ENCODE results near the gene KMT2B. TPM values are rescaled to one million over a fixed set of nuclear protein-coding genes. Genes with fewer than 3 reads are reported as not detected.
A peak's percentile ranks its signal among the peaks of the same experiment; 100 is the strongest.
"Not testable (repeated sequence)": the region's sequence is repeated elsewhere in the genome, so short reads cannot be mapped to it uniquely, and the experiment has no call there.

KMT2B gene
- total RNA-seq, 2 experiments from 2014 or later = 62.0 to 65.8 TPM

DNA sequence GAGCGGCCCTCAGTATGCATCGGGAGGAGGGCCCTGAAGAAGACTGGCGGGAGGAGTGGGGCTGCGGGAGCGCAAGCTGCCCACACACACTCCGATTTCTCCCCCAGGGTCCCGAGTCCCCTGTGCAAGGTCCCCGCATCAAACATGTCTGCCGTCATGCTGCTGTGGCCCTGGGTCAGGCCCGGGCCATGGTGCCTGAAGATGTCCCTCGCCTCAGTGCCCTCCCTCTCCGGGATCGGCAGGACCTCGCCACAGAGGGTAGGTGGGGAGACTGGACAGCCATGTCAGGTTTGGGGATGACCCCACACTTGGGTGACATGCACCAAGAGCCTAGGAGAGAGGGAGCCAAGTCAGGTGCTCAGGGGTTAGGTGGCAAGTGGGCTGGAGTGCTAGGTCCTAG, 4.7 kb downstream of the KMT2B start:
- Mint-ChIP-seq H3K4me3 (no peak overlapping the region), H3K9me3 (no peaks in the 10 kb centered on the region), H3K36me3 (ENCODE audit: low read depth) (peaks cover 50% of the 10 kb centered on the region), H3K4me1 (ENCODE audit: low read depth) (peaks cover 18% of the 10 kb centered on the region), H3K27ac (no peak overlapping the region), H3K27me3 (ENCODE audit: low read depth) (no peaks in the 10 kb centered on the region)
- CTCF ChIA-PET = interaction anchor here (1.7 kb wide), 1 partner anchor 28 kb away, joined by 7 read pairs; no protein-coding TSS in a partner anchor
- DNase-seq = no peak
- intact Hi-C loops (cut with micrococcal nuclease) = no loop called here

DNA sequence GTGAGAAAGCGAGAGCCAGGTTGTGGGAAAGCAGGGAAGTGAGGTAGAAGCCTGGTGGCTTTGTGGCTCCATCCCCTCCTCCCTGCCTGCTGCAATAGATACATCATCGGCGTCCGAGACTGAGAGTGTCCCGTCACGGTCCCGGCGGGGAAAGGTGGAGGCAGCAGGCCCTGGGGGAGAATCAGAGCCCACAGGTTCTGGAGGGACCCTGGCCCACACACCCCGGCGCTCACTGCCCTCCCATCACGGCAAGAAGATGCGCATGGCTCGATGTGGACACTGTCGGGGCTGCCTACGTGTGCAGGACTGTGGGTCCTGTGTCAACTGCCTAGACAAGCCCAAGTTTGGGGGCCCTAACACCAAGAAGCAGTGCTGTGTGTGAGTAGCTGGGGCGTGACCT, 5.1 kb downstream of the KMT2B start:
- Mint-ChIP-seq H3K4me3 (no peak overlapping the region), H3K9me3 (no peaks in the 10 kb centered on the region), H3K27me3 (ENCODE audit: low read depth) (no peaks in the 10 kb centered on the region), H3K36me3 (ENCODE audit: low read depth) (peaks cover 51% of the 10 kb centered on the region), H3K27ac (no peak overlapping the region), H3K4me1 (ENCODE audit: low read depth) (peaks cover 18% of the 10 kb centered on the region)
- no peak for DNase-seq
- intact Hi-C loops (cut with micrococcal nuclease) = no loop called here
- CTCF ChIA-PET = interaction anchor here (1.7 kb wide), 1 partner anchor 28 kb away, joined by 7 read pairs; no protein-coding TSS in a partner anchor

DNA sequence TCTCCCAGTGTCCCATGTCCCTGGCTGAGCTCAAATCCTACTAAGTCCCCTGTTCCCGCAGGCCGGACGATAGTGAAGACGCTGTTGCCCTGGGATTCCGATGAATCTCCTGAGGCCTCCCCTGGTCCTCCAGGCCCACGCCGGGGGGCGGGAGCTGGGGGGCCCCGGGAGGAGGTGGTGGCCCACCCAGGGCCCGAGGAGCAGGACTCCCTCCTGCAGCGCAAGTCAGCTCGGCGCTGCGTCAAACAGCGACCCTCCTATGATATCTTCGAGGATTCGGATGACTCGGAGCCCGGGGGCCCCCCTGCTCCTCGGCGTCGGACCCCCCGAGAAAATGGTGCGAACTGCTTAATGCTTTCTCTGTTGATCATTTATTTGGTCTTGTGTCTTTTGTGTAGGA, 5.9 kb downstream of the KMT2B start:
- DNase-seq = no peak
- Mint-ChIP-seq H3K27me3 (ENCODE audit: low read depth) (no peaks in the 10 kb centered on the region), H3K4me3 (no peak overlapping the region), H3K9me3 (no peaks in the 10 kb centered on the region), H3K27ac (no peak overlapping the region), H3K36me3 (ENCODE audit: low read depth) (peaks cover 58% of the 10 kb centered on the region), H3K4me1 (ENCODE audit: low read depth) (peaks cover 18% of the 10 kb centered on the region)
- intact Hi-C loops (cut with micrococcal nuclease) = no loop called here
- CTCF ChIA-PET = interaction anchor here (1.7 kb wide), 1 partner anchor 29 kb away, joined by 7 read pairs; no protein-coding TSS in a partner anchor

DNA sequence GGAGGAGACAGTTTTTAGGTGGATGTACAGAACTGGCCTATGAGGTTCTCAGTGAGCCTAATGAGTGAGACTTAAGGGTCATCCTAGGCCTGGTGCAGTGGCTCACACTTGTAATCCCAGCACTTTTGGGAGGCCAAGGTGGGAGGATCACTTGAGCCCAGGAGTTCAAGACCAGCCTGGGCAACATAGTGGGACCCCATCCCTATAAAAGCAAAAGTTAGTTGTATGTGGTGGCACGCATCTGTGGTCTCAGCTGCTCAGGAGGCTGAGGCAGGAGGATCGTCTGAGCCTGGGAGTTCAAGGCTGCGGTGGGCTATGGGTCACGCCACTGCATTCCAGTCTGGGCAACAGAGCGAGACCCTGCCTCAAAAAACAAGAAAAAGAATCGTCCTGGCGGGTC, 6.3 kb downstream of the KMT2B start:
- H3K27me3 Mint-ChIP-seq (ENCODE audit: low read depth); H3K9me3 Mint-ChIP-seq; CTCF ChIA-PET; DNase-seq; H3K27ac Mint-ChIP-seq; intact Hi-C loops (cut with micrococcal nuclease); H3K4me3 Mint-ChIP-seq: not testable (repeated sequence)
- Mint-ChIP-seq H3K4me1 (ENCODE audit: low read depth) (peaks cover 15% of the 10 kb centered on the region), H3K36me3 (ENCODE audit: low read depth) (peaks cover 57% of the 10 kb centered on the region)

DNA sequence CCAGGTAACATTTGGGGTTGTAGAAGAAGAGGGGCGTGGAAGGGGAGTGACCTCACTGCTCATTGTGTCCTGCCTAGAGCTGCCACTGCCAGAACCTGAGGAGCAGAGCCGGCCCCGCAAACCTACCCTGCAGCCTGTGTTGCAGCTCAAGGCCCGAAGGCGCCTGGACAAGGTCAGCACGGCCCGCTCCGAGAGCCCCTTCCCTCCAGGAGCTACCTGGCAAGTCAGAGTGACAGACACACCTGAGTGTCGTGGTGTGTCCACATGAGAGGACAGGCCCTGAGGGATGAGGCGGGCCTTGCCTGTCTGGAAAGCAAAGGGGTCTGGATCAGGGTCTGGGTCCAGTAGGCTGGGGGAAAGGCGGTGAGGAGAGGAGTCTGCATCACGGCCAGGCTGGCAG, 6.8 kb downstream of the KMT2B start:
- Mint-ChIP-seq H3K4me1 (ENCODE audit: low read depth) (peaks cover 10% of the 10 kb centered on the region), H3K27me3 (ENCODE audit: low read depth) (no peaks in the 10 kb centered on the region), H3K36me3 (ENCODE audit: low read depth) (peaks cover 57% of the 10 kb centered on the region), H3K27ac (no peak overlapping the region), H3K4me3 (no peak overlapping the region), H3K9me3 (no peaks in the 10 kb centered on the region)
- intact Hi-C loops (cut with micrococcal nuclease) = no loop called here
- CTCF ChIA-PET = no interaction called here
- no peak for DNase-seq

DNA sequence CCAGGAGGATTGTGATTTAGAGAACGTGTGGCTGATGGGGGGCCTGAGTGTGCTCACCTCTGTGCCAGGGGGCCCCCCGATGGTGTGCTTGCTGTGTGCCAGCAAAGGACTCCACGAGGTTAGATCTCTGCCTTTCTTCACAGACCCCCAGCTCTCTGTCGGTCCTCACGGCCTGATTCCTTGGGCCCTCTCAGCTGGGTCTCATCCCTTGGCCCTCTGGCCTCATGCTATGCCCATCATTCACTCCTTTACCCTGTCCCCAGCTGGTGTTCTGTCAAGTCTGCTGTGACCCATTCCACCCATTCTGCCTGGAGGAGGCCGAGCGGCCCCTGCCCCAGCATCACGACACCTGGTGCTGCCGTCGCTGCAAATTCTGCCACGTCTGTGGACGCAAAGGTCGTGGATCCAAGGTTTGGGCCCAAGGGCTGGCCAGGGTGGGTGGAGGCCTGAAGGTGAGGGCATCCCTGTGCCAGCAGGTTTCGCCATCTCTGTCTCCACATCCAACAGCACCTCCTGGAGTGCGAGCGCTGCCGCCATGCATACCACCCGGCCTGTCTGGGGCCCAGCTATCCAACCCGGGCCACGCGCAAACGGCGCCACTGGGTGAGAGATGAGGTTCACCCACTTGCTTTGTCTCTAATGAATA, 7.5 kb downstream of the KMT2B start:
- Mint-ChIP-seq H3K27ac (no peak overlapping the region), H3K9me3 (no peaks in the 10 kb centered on the region), H3K27me3 (ENCODE audit: low read depth) (no peaks in the 10 kb centered on the region), H3K36me3 (ENCODE audit: low read depth) (peaks cover 62% of the 10 kb centered on the region), H3K4me1 (ENCODE audit: low read depth) (peaks cover 6% of the 10 kb centered on the region), H3K4me3 (no peak overlapping the region)
- intact Hi-C loops (cut with micrococcal nuclease) = no loop called here
- DNase-seq = no peak
- CTCF ChIA-PET = no interaction called here

DNA sequence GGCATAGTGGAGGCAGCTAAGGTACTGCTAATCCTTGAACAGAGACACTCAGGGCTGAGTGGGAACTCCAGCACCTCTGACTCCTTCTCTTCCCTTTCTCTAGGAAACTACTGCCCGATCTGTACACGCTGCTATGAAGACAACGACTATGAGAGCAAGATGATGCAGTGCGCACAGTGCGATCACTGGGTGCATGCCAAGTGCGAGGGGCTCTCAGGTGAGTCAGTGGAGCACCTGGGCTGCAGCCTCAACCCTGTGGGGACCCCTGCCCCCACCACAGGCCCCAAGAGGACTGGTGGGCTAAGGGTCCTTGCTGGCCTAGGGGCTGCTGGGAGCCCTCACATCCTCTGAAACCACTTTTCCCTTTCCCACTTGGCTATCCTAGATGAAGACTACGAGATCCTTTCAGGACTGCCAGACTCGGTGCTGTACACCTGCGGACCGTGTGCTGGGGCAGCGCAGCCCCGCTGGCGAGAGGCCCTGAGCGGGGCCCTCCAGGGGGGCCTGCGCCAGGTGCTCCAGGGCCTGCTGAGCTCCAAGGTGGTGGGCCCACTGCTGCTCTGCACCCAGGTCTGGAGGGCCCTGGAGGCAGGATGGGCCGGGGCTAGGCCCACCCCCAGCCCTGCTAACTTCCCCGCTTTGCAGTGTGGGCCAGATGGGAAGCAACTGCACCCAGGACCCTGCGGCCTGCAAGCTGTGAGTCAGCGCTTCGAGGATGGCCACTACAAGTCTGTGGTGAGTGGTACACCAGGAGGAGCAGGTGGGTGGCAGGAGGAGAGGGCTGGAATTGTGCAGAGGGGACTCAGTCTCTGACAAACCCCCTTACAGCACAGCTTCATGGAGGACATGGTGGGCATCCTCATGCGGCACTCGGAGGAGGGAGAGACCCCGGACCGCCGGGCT, 9.5 kb downstream of the KMT2B start:
- CTCF ChIA-PET = interaction anchor here (0.7 kb wide), 1 partner anchor 566 kb away, joined by 3 read pairs; no protein-coding TSS in a partner anchor
- peaks cover 57% of the 10 kb centered on the region for H3K36me3 Mint-ChIP-seq (ENCODE audit: low read depth)
- no peaks in the 10 kb centered on the region for H3K27me3 Mint-ChIP-seq (ENCODE audit: low read depth)
- no peak overlapping the region for H3K4me3 Mint-ChIP-seq
- DNase-seq = no peak
- no peak overlapping the region for H3K27ac Mint-ChIP-seq
- no peaks in the 10 kb centered on the region for H3K4me1 Mint-ChIP-seq (ENCODE audit: low read depth)
- intact Hi-C loops (cut with micrococcal nuclease) = no loop called here
- no peaks in the 10 kb centered on the region for H3K9me3 Mint-ChIP-seq

DNA sequence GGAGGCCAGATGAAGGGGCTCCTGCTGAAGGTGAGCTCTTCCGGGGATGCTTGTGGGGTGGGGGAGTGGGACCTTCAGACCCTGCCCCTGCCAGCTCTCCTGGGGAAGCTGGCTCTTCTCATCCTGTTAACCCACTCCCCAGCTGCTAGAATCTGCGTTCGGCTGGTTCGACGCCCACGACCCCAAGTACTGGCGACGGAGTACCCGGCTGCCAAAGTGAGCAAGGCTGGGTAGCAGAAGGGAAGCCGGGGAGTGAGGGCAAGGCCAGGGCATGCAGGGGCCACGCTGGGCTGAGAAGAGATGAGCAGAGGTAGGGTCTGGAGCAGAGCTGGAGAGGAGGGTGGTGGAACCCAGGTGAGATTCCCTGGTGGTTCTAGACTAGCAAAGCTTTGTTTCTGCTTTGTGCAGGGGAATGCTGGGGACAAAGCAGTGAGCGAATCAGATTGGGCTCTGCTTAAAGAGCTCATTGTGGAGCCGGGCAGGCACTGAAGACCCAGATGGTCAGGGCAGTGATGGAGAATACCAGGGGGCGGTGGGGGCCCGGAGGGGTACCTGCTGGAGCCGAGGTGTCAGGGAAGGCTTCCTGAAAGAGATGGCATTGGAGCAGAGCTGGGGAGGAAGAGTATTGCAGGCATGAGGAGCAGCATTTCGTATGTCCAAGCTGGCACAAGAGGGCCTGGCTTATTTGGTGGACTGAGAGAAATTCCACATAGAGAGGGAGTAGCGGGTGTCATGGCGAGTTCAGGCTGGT, 10.3 kb downstream of the KMT2B start:
- CTCF ChIA-PET = no interaction called here
- H3K36me3 Mint-ChIP-seq (ENCODE audit: low read depth) = peaks cover 56% of the 10 kb centered on the region

DNA sequence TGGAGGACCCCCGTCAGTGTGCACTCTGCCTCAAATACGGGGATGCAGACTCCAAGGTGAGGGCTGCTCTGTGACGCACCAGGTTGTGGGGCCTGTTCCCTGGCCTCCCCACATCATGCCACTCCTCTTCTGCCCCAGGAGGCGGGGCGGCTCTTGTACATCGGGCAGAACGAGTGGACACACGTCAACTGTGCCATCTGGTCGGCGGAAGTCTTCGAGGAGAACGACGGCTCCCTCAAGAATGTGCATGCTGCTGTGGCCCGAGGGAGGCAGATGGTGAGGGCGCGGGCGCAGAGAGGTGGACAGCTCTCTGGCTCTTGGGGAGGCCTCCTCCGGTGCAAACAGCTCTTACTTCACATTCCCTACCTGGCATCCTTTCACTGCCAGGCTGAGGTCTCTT, 11.2 kb downstream of the KMT2B start:
- no peak overlapping the region for H3K27ac Mint-ChIP-seq
- no peak overlapping the region for H3K4me3 Mint-ChIP-seq
- no peaks in the 10 kb centered on the region for H3K4me1 Mint-ChIP-seq (ENCODE audit: low read depth)
- intact Hi-C loops (cut with micrococcal nuclease) = no loop called here
- no peak for DNase-seq
- no peaks in the 10 kb centered on the region for H3K27me3 Mint-ChIP-seq (ENCODE audit: low read depth)
- CTCF ChIA-PET = interaction anchor here (1.5 kb wide), 1 partner anchor 11 kb away, joined by 3 read pairs; no protein-coding TSS in a partner anchor
- peaks cover 54% of the 10 kb centered on the region for H3K36me3 Mint-ChIP-seq (ENCODE audit: low read depth)
- no peaks in the 10 kb centered on the region for H3K9me3 Mint-ChIP-seq

More for the DNA sequence above, 10.3 kb downstream of the KMT2B start:
- Mint-ChIP-seq H3K4me1 (ENCODE audit: low read depth) (no peaks in the 10 kb centered on the region), H3K27ac (no peak overlapping the region), H3K27me3 (ENCODE audit: low read depth) (no peaks in the 10 kb centered on the region), H3K9me3 (no peaks in the 10 kb centered on the region), H3K4me3 (no peak overlapping the region)
- DNase-seq = no peak
- intact Hi-C loops (cut with micrococcal nuclease) = no loop called here

DNA sequence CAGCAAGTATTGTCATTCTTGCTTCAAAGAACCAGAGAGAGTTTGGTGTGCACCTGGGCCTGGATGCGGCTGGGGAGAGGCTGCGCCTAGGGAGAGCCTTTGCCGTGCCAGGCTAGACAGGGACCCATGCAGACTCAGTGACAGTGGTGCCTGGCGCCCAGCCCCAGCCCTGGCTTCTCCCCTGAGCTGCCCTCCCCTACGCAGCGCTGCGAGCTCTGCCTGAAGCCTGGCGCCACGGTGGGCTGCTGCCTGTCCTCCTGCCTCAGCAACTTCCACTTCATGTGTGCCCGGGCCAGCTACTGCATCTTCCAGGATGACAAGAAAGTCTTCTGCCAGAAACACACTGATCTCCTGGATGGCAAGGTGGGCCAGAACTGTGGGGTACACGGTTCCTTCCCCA, 12.0 kb downstream of the KMT2B start:
- DNase-seq = no peak
- Mint-ChIP-seq H3K36me3 (ENCODE audit: low read depth) (peaks cover 56% of the 10 kb centered on the region), H3K9me3 (no peaks in the 10 kb centered on the region), H3K27me3 (ENCODE audit: low read depth) (no peaks in the 10 kb centered on the region), H3K27ac (no peak overlapping the region), H3K4me1 (ENCODE audit: low read depth) (peaks cover under 1% of the 10 kb centered on the region), H3K4me3 (no peak overlapping the region)
- intact Hi-C loops (cut with micrococcal nuclease) = no loop called here
- CTCF ChIA-PET = interaction anchor here (1.5 kb wide), 1 partner anchor 11 kb away, joined by 3 read pairs; no protein-coding TSS in a partner anchor

DNA sequence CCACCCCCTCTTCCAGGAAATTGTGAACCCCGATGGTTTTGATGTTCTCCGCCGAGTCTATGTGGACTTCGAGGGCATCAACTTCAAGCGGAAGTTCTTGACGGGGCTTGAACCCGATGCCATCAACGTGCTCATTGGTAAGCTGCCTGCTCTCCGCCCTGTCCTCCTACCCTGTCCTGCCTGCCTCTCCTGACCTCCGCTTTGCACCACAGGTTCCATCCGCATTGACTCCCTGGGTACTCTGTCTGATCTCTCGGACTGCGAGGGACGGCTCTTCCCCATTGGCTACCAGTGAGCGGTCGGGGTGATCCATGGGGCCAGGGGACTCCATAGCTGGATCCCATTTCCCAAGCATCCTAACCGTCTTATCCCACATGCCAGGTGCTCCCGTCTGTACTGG, 12.5 kb downstream of the KMT2B start:
- H3K4me3 Mint-ChIP-seq = no peak overlapping the region
- no peaks in the 10 kb centered on the region for H3K27me3 Mint-ChIP-seq (ENCODE audit: low read depth)
- H3K27ac Mint-ChIP-seq = no peak overlapping the region
- H3K4me1 Mint-ChIP-seq (ENCODE audit: low read depth) = peaks cover 2% of the 10 kb centered on the region
- no peaks in the 10 kb centered on the region for H3K9me3 Mint-ChIP-seq
- CTCF ChIA-PET = interaction anchor here (1.5 kb wide), 1 partner anchor 10 kb away, joined by 3 read pairs; no protein-coding TSS in a partner anchor
- intact Hi-C loops (cut with micrococcal nuclease) = no loop called here
- no peak for DNase-seq
- H3K36me3 Mint-ChIP-seq (ENCODE audit: low read depth) = peaks cover 54% of the 10 kb centered on the region

DNA sequence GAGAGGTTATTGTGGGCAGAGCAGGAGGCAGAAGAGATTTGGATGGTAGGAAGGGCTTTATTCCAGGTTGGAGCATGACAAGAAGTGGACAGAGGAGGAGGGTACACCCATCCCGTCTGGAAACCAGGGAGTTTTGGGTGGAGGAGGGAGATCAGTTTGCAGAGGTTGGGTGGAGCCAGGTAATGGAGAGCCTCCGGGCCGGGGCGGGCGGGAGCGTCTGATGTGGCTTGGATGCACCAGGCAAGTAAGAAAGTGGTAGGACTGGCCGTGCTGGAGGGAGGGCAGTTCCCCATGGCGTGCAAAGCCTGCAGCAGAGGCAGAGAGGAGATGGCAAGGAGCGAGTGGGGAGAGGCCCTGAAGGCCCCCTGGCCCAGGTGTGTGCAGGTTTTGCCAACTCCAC, 13.6 kb downstream of the KMT2B start:
- CTCF ChIA-PET = interaction anchor here (1.2 kb wide), 1 partner anchor 9 kb away, joined by 4 read pairs; no protein-coding TSS in a partner anchor
- H3K27ac Mint-ChIP-seq = peak overlapping the region; percentile 30
- H3K9me3 Mint-ChIP-seq = no peaks in the 10 kb centered on the region
- H3K4me3 Mint-ChIP-seq = no peak overlapping the region
- peaks cover 48% of the 10 kb centered on the region for H3K36me3 Mint-ChIP-seq (ENCODE audit: low read depth)
- intact Hi-C loops (cut with micrococcal nuclease) = no loop called here
- H3K4me1 Mint-ChIP-seq (ENCODE audit: low read depth) = peaks cover 3% of the 10 kb centered on the region
- no peak for DNase-seq
- no peaks in the 10 kb centered on the region for H3K27me3 Mint-ChIP-seq (ENCODE audit: low read depth)

All from activated naive CD4-positive, alpha-beta T cell treated with anti-CD3 and anti-CD28 coated beads for 36 hours (primary cell).